Measurements from ENCODE around the gene NEU4.

NEU4 gene

DNA sequence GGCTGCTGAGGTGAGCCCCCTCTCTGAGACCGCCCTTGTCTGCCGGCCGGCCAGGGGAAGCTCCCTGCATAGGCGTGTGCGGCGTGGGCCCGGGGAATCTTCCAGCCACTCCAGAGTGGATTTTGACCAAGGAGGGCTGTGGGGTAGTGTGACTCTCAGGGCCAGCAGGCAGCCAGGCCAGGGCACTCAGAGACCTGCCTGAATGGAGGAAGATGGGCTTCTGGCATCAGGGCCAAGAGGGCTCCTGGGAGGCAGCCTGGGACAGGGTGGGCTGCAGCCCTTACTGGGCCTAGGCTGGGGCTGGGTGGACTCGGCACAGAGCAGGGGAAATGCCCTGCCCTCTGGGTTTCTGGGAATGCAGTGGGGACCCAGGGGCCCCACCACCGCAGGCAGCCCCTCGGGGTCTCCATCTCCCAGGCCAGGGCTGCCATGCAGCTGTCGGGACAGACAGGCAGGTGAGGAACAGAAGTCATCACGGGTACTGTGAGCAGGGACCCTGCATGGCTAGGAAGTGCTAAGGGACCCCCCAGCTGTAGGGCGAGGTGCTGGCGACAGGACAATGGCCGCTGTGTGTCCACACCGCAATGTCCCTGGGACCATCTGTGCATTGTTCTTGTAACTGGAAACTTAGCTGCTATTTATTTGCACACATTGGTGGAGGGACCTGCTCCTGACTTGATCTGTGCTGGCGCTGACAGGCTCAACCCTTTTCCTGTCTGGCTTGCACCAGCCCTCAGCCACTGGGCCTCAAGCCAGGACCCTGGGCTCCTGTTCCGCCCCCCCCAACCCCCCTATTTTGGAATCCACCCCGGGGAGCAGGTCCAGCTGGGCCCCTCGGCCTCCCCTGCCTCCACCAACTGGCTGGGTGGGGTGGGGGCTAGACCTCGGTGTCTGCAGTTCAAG is 45.6 kb downstream of the NEU4 start:
- DNase-seq = no peak

DNA sequence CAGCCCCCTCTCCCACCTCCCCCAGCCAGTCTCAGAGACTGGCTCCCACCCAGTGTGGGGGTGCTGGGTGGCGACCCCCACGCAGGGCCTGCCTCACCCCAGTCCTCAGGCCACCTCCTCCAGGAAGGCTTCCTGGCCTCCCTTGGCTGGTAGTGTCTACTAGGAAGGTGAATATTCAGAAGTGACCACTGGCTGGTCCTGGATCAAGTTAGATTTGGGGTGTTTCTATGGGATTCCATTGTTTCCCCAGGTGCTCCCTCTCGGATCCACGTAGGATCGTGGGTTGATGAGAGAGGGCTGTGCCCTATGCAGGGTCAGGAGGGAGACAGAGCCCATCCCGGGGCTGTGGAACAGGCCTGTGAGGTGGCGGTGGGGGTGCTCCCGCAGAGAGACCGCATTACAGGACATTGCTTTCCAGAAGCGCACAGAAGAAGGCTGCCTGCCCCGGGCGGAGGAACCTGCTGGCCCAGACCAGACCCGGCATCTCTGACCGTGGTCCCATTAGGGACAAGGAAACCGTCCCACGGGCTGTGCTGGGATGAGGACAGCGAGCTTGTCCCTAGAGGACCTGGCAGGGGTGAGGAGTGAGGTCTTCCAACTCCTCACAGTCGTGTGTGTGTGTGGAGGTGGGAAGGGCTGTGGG is 46.4 kb downstream of the NEU4 start:
- DNase-seq = no peak

DNA sequence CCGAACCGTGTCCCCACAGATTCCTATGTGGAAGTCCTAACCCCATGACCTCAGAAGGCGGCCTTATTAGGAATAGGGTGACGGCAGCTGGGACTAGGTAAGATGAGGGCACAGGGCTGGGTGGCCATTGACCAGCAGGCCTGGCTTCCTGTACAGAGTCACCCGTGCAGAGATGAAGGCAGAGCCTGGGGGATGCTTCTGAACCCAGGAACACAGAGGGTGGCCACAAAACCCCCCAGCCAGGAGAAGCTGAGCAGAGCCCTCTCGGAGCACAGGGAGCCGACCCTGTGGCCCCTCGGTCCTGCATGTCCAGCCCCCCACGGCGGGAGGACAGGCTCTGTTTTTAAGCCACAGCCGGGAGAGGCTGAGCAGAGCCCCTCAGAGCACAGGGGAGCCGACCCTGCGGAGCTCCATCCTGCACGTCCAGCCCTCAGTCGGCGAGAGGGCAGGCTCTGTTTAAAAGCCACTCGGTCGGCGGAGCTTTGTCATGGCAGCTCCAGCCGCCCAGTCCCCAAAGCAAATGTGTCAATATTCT is 47.0 kb downstream of the NEU4 start:
- DNase-seq = no peak

DNA sequence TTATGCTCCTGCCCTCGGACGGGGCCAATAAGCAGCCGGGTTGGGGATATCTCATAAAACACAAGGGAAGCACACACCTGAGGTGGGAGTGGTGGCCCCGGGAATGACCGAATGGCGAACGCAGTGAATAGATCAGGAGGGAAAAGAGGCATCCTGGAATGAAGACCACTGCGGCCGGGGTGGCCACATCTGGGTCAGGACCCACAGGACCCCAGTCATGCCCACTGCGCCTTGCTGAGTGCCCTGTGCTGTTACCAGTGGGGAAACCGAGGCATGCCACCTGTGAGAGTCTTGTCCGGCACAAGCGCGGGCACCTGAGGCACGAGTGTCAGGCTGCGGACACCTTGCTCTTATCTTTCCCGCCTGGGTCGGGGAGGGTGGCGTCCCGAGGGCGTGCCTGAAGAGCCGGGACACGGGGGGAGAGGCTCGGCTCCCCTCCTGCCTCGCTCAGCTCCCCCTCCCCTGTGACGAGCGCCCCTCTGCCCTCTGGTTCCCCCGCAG is 48.1 kb downstream of the NEU4 start:
- no peak for DNase-seq

DNA sequence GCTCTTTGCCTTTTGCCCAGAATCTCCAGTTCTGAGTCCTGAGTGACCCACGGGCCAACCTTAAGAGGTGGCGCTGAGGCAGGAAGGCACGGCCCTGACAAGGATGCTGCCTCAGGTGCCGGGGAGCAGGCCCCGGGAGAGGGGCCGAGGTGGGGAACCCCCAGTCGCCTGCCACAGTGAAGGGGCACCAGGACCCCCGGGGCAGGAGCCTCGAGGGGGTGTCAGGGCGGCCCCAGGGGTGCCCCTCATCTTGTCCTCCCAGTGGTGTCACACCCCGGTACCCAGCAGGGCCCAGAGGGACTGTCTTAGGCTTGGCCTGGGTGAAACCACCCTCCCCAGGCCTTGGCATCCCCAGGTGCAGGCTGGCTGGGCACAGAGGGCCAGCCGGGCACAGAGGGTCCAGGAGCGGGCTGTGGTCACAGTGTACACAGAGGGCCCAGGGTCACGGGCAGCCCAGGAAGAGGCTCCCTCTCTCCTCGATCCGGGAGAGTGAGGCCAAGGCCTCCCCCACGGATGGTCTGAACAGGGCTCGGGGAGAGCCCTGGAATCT is 48.7 kb downstream of the NEU4 start:
- DNase-seq = no peak

DNA sequence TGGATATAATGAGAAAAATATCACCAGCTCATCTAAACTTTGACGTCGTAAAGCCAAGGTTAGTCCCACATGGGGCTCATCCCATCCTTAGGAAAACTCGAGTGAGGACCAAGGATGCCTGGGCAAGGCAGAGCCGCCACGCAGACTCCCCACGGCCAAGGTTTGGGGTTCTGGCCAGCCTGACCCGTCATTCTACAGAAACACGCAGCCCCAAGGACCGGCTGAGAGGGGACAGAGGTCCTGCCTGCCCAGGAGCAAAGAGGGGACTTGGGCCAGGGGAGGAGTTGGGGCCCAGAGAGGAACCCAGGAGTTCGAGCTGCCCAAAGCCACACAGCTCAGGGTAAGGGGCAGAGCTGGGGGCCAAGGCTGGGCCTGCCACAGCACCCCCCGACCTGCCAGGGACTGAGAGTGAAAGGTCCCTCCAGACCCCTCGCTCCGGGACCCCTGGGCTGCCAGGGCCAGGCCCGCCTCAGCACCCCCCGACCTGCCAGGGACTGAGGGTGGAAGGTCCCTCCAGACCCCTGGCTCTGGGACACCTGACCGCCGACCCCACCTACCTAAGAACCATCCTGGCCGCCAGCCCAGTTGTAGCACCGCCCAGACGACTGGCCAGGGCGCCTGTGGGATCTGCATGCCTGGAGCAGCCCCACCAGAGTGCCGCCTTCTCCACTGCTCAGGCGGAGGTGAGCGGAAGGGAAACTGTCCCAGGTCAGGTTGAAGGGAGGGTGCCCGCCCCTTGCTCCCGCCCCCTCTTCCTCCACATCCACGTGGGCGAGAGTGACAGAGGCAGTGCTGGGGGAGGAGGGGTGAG is 49.4 kb downstream of the NEU4 start, which contains the start of gene PDCD1:
PDCD1 (minus strand) TSS at position 689 of the 811 bp plus-strand sequence; CDS start at position 633, 56 bp downstream.
- DNase-seq = peak; percentile 77

DNA sequence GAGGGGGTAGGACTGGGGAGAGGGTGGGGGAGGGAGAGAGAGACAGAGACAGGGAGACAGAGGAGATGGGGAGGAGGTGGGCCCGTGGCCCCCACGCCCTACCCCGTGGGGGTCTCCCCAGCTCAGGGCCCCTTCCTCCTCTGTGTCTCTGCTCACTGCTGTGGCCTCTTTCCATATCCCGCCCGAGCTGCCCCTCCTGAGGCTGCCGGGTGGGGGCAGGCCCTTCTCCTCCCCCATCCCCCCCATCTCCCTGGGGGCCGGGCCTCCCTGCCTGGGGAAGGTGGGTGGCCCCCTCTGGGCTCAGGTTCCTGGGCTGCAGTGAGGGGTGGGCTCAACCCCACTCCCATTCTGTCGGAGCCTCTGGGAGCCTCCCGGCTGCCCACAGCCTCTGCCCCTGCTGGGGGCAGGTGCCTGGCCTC is 50.0 kb downstream of the NEU4 start:
- DNase-seq = no peak

DNA sequence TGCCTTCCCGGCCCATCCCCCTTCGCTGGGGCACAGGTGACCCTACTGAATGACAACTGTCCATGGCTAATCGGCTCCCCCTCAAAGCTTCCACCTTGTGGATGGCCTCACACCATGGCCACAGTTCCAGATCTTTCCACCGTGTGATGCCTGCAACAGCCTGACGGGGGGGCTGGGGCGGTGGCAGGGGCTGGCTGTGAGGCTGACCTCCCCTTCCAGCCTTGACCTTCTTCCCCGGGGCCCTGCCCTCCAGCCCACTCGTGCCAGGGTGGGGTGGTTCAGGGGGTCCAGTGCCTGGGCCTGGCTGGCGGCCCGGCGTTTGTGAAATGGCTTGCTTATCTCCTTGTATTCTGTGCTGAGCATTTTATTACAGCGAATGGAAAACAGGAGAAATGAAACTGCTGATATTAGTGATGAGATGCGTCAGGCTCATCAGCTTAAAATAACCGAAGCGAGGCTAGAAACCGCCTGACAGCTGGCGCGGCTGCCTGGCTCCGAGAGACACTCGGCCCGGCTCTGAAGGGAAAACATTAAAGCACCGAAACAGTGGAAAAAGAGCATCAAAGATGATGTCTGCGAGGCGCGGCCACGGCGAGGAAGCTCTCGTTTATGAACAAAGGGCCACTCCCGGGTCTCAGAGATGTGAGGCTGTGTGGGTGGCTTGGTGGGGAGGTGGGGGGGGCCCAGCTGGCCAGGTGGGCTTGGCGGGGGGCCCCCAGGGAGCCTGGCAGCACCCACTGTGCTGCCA is 50.6 kb downstream of the NEU4 start:
- peak; percentile 60 for DNase-seq

DNA sequence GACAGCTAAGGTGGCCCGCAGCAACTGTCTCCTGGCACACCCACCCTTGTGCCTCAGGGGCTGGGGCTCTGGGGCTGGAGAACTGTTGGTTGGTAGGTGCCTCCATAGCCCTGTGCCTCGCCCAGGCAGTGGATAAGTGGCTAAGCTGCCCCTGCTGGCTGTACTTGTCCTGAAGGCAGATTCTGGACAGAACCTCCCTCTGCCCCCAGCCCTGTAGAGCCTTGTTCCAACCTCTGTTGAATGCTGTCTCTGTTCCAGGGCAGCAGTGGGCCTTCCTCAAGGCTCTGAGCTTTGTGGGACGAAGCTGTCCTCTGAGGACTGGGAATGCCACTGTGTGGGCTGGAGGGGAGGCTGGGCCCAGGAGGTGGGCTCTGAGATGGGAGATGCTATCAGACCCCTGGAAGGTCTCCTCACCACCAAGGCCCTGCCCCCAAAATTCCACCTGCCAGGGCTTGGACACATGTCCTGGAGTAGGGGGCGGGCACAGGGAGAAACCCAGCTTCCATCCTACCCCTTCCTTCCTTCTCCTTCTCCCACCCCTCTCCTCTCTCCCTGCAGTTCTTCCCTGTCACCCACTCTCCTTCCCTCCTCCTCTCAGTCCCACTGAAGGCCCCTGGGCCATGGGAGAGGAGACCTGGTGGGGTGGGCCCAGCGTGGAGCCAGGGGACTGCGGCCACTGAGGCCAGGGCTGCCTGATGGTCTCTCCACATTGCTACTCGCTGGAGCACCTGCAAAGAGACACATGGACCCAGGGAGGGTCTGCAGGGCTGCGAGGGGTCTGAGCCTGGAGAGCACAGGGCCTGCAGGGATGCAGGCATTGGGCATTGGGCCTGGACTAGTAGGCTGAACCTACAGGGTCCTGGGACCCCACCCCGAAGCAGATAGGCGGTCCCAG is 51.4 kb downstream of the NEU4 start:
- no peak for DNase-seq

DNA sequence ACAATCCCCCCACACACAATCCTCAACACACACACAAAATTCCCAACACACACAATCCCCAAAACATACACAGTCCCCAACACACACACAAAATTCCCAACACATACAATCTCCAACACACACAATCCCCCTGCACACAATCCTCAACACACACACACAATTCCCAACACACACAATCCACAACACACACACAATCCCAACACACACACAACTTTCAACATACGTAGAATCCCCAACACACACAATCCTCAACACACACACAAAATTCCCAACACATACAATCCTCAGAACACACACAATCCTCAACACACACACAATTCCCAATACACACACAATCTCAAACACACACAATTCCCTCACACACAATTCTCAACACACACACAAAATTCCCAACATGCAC is 52.3 kb downstream of the NEU4 start:
- no peak for DNase-seq

DNA sequence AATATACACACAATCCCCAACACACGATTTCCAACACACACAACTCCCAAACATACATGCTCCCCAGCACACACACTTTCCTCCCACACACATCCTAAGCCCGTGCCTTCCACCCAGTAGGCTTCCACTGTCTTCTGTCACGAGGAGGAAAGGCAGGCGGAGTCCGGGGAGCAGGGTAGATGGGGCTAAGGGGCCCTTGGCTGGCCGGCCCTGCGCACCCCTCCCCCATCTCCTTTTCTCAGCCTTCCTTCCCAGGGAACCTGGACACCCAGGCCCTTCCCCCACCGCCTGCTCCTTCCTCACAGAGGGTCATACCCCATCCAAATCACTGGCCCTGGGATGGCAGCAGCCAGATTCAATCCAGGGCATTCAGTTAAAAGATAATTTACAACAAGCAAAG is 53.1 kb downstream of the NEU4 start:
- DNase-seq = no peak

DNA sequence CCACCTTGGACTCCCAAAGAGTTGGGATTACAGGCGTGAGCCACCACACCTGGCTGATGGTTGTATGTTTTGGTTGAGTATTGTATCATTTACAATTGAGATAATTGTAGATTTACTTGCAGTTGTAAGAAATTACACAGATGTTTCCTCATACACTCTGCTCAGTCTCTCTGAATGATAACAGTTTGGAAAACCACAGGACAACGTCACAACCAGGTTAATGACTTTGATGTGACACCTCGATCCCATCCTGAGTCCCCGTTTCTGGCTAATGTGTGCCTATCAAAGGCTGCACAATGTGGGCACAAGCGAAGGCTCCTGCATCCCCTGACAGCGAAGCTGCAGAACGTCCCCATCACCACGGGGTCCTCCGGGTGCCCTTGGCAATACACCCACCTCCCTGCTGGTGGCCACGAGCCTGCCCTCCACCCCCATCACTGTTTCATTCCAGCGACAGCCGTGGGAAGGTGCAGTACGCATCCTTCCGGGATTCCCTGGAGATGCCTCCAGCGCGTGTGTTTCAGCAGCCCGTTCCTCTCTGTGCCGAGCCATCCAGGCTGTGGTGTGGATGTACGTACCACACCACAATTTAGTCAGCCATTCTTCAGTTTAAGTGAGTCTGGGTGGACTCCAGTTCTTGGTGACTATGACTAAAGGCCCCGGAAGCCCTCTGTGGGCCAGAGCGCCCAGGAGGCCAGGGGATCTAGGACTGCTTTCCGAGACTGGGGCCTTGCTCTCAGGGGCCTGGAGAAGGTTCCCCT is 54.0 kb downstream of the NEU4 start:
- DNase-seq = no peak

DNA sequence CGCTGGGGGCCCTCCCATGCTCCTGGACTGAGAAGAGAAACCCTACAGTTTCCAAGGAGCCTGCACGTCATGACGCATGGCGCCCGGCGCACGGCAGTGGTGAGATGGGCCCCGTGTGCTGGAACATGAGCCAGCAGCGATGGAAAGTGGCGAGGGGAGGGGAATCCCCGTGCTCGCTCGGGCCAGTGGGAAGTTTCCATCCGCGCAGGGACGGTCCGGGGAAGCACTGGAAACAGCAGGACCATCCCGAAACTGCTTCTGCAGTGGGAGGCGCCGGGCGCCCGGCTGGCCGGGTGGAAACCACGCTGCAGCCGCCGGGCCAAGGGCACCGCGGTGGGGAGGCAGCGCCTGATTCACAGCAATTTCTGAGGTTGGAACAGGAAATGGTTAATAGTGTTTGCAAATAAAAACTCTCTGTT is 54.6 kb downstream of the NEU4 start:
- DNase-seq = no peak

DNA sequence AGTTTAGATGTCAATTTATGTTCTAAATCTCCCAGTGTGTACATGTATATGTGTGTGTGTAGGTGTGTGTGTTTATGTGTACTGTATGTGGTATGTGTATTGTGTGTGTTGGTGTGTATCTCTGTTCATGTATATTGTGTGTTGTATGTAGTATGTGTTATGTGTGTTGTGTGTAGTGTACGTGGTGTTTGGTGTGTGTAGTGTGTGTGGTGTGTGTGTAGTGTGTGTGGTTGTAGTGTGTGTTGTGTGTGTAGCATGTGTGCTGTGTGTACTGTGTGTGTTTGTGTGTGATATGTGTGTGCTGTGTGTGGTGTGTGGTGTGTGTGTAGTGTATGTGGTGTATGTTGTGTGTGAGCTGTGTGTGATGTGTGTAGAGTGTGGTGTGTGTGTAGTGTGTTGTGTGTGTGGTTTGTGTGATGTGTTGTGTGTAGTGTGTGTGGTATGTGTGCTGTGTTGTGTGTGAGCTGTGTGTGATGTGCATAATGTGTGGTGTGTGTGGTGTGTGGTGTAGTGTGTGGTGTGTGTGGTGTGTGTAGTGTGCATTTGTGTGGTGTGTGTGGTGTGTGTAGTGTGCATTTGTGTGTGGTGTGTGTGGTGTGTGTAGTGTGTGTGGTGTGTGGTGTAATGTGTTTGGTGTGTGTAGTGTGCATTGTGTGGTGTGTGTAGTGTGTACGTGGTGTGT is 55.3 kb downstream of the NEU4 start:
- DNase-seq = no peak

DNA sequence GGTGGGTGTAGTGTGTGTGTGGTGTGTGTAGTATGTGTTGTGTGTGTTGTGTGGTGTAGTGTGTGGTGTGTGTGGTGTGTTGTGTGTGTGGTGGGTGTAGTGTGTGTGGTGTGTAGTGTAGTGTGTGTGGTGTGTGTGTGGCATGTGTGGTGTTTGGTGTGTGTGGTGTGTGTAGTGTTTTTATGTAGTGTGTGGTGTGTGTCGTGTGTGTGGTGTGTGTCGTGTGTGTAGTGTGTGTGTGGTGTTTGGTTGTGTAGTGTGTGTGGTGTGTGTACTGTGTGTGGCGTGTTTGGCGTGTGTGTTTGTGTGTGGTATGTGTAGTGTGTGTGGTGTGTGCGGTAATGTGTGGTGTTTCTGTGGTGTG is 55.8 kb downstream of the NEU4 start:
- no peak for DNase-seq

DNA sequence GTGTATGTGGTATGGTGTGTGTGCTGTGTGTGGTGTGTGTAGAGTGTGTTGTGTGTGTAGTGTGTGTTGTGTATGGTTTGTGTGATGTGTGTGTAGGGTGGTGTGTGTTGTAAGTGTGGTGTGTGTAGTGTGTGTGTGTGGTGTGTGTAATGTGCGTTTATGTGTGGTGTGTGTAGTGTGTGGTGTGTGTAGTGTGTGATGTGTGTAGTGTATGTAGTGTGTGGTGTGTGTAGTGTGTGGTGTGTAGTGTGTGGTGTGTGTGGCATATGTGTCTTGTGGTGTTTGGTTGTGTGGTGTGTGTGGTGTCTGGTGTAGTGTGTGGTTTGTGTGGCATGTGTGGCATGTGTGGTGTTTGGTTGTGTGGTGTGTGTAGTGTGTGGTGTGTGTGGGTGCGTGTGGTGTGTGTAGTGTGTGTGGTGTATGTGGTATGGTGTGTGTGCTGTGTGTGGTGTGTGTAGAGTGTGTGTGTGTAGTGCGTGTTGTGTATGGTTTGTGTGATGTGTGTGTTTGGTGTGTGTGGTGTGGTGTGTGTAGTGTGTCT is 56.5 kb downstream of the NEU4 start:
- no peak for DNase-seq

DNA sequence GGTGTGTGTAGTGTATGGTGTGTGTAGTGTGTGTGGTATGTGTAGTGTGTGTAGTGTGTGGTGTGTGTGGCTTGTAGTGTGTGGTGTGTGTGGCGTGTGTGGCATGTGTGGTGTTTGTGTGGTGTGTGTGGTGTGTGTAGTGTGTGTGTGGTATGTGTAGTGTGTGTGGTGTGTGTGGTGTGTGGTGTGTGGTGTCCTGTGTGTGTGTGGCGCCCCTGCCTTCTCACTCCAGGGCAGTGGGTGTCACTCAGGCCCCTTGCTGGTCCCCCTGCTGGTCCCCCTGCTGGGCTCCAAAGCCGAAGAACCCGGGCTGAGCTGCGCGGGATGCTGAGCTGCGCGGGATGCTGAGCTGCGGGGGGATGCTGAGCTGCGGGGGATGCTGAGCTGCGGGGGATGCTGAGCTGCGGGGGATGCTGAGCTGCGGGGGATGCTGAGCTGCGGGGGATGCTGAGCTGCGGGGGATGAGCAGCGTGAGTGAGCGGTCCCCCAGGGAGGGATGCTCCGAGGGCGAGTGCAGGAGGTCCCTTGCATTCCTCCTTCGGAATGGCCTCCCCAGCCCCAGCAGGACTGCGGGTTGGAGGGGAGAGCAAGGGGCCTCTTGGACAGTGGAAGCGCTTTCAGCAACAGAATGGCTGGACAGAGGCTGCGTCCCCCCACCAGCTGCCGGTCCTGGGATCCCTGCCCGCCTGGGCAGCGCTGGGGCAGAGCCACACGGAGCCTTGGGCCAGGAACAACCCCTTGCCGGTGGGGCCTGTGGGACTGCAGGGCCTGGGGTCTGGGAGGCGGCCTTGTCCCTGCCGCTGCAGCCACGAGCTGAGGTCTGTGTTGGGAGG is 57.2 kb downstream of the NEU4 start:
- no peak for DNase-seq
